GM23338 (cell line): ENCODE results near the gene PLEKHM2. TPM values are rescaled to one million over a fixed set of nuclear protein-coding genes. Genes with fewer than 3 reads are reported as not detected.

ENCODE experiments used
- ATAC-seq: fragments of 200-7000 bp; cut with Tn5 transposase; 3 replicates; pipeline ENCODE4 v1.9.1; 2020
- DNase-seq: peaks from one replicate; pipeline ENCODE4 v3.0.0-alpha.2; 2015; ENCODE audit warnings: low spot score
- H2AFZ ChIP-seq: fragments of 200-600 bp; sonication (generic); 2 replicates; pipeline ENCODE4 v1.8.0; 2016; ENCODE audit warnings: antibody characterized with exemption, mild to moderate bottlenecking, moderate library complexity
- H3F3A ChIP-seq: fragments of 200-600 bp; sonication (generic); replicated peaks from 2 replicates; pipeline ENCODE4 v1.8.0; 2017; ENCODE audit warnings: antibody characterized with exemption, mixed run types, low read depth
- H3K27ac ChIP-seq: fragments of 200-600 bp; sonication (generic); 2 replicates; pipeline ENCODE4 v1.6.1; 2016; ENCODE audit warnings: low read depth
- H3K27me3 ChIP-seq: fragments of 200-600 bp; sonication (generic); 2 replicates; pipeline ENCODE4 v1.8.0; 2016; ENCODE audit warnings: mild to moderate bottlenecking, mixed run types, moderate library complexity; ENCODE audit not compliant: insufficient read depth
- H3K36me3 ChIP-seq: fragments of 200-600 bp; sonication (generic); 2 replicates; pipeline ENCODE4 v1.8.0; 2016; ENCODE audit warnings: mild to moderate bottlenecking; ENCODE audit not compliant: insufficient read depth
- H3K4me1 ChIP-seq: fragments of 200-600 bp; sonication (generic); 2 replicates; pipeline ENCODE4 v1.8.0; 2016; ENCODE audit warnings: mild to moderate bottlenecking, moderate library complexity; ENCODE audit not compliant: insufficient read depth
- H3K4me2 ChIP-seq: fragments of 200-600 bp; sonication (generic); 2 replicates; pipeline ENCODE4 v1.7.1; 2017; ENCODE audit warnings: mixed run types
- H3K4me3 ChIP-seq: fragments of 200-600 bp; sonication (generic); 2 replicates; pipeline ENCODE4 v1.6.1; 2016; ENCODE audit warnings: mixed run types
- H3K79me2 ChIP-seq: fragments of 200-600 bp; sonication (generic); replicated peaks from 2 replicates; pipeline ENCODE4 v1.8.0; 2017; ENCODE audit warnings: mild to moderate bottlenecking; ENCODE audit not compliant: insufficient read depth
- H3K9me2 ChIP-seq: fragments of 200-600 bp; sonication (generic); 2 replicates; pipeline ENCODE4 v1.8.0; 2017; ENCODE audit not compliant: insufficient read depth
- H4K20me1 ChIP-seq: fragments of 200-600 bp; sonication (generic); replicated peaks from 2 replicates; pipeline ENCODE4 v1.8.0; 2017; ENCODE audit warnings: mild to moderate bottlenecking; ENCODE audit not compliant: insufficient read depth
- H3K27ac Mint-ChIP-seq: 2 replicates; pipeline ENCODE4 v1.8.0; 2020; ENCODE audit warnings: inconsistent platforms, mild to moderate bottlenecking, moderate library complexity, mixed read lengths
- H3K27me3 Mint-ChIP-seq: 3 replicates; pipeline ENCODE4 v1.8.0; 2022; ENCODE audit warnings: low read depth, mild to moderate bottlenecking, moderate library complexity, mixed read lengths, inconsistent platforms; ENCODE audit not compliant: insufficient read depth, poor library complexity
- H3K36me3 Mint-ChIP-seq: 3 replicates; pipeline ENCODE4 v1.8.0; 2021; ENCODE audit warnings: low read depth, mild to moderate bottlenecking, inconsistent platforms, moderate library complexity, mixed read lengths
- H3K4me1 Mint-ChIP-seq: 3 replicates; pipeline ENCODE4 v1.8.0; 2020; ENCODE audit warnings: mild to moderate bottlenecking, inconsistent platforms, mixed read lengths
- H3K4me3 Mint-ChIP-seq: 3 replicates; pipeline ENCODE4 v1.8.0; 2021; ENCODE audit warnings: moderate library complexity, mild to moderate bottlenecking, inconsistent platforms, mixed read lengths
- H3K9me3 Mint-ChIP-seq: 3 replicates; pipeline ENCODE4 v1.8.0; 2020; ENCODE audit warnings: moderate library complexity, mild to moderate bottlenecking, inconsistent platforms, mixed read lengths
- CREB1 ChIP-seq: fragments of 250-450 bp; sonication (Bioruptor Pico); IDR thresholded peaks from 2 replicates; pipeline ENCODE4 v1.5.0; 2020; ENCODE audit warnings: low read depth, mild to moderate bottlenecking, moderate library complexity
- NANOG ChIP-seq: IDR thresholded peaks from 2 replicates; pipeline ENCODE4 v1.6.1; 2016; ENCODE audit warnings: antibody characterized with exemption, borderline replicate concordance
- REST ChIP-seq: IDR thresholded peaks from one replicate; pipeline ENCODE4 v1.6.1; 2018; ENCODE audit warnings: antibody characterized with exemption; ENCODE audit not compliant: unreplicated experiment
- ZNF114 ChIP-seq: fragments of 250-450 bp; sonication (Bioruptor Pico); IDR thresholded peaks from 2 replicates; pipeline ENCODE4 v1.5.0; 2020; ENCODE audit warnings: mild to moderate bottlenecking, moderate library complexity
- ZNF331 ChIP-seq: fragments of 250-450 bp; sonication (Bioruptor Pico); IDR thresholded peaks from 2 replicates; pipeline ENCODE4 v1.5.0; 2020; ENCODE audit warnings: low read depth, mild to moderate bottlenecking, moderate library complexity
- ZNF462 ChIP-seq: fragments of 250-450 bp; sonication (Bioruptor Pico); IDR thresholded peaks from 2 replicates; pipeline ENCODE4 v1.5.0; 2020; ENCODE audit warnings: mild to moderate bottlenecking, moderate library complexity
- polyA plus RNA-seq: library from polyadenylated mRNA; unstranded; fragments of >200 nt; fragmentation: Nextera tagmentation; extraction: Ambion mirVana; gene quantifications from 2 replicates; pipeline ENCODE4 v1.2.1, GENCODE V29; 2016
- total RNA-seq: library from RNA; depleted of rRNA; stranded (reverse); fragments of >200 nt; shearing (Covaris generic); gene quantifications from 2 replicates; pipeline ENCODE4 v1.2.3, GENCODE V29; 2014

PLEKHM2 gene
- total and polyA plus RNA-seq, 2 experiments from 2014 or later, result 11.2 to 40.0 TPM

DNA sequence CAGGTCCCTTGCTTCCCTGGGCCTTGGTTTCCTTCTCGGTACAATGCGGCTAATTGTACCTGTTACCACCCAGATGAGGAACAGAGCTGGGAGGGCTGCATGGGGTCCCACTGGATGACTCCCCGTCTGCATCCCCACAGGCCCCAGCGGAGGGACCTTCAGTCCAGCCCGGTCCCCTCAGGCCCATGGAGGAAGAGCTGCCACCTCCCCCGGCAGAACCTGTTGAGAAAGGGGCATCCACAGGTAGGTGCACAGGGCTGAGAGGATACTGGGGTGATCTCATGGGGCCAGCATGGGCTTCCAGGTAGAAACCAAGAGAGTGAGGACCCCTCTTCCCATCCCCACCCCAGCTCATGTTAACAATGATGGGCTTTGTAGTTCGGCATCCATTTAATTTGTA is 84.3 kb downstream of the PLEKHM2 start:
- Histone ChIP-seq H2AFZ (no peak overlapping the region), H3K4me2 (no peak overlapping the region), H3K27me3 (no peaks in the 10 kb centered on the region), H3K27ac (no peak overlapping the region), H4K20me1 (peaks cover 14% of the 10 kb centered on the region), H3K4me1 (no peaks in the 10 kb centered on the region), H3F3A (0 out of 2 replicates have a peak, but pooled peaks cover 3% of the 10 kb centered on the region), H3K9me2 (no peaks in the 10 kb centered on the region), H3K36me3 (peaks cover 50% of the 10 kb centered on the region), H3K79me2 (peaks cover 14% of the 10 kb centered on the region), H3K4me3 (no peak overlapping the region)
- TF ChIP-seq ZNF331 (CRISPR knock-in tag), result no peak
- no peak for TF ChIP-seq ZNF462 (CRISPR knock-in tag)
- TF ChIP-seq CREB1 (CRISPR knock-in tag), result no peak
- TF ChIP-seq REST, result no peak
- no peak for TF ChIP-seq ZNF114
- TF ChIP-seq NANOG, result no peak
- peaks cover 8% of the 10 kb centered on the region for H3K4me1 Mint-ChIP-seq
- peaks cover 7% of the 10 kb centered on the region for H3K27me3 Mint-ChIP-seq
- H3K4me3 Mint-ChIP-seq, result no peak overlapping the region
- H3K36me3 Mint-ChIP-seq, result peaks cover 86% of the 10 kb centered on the region
- ATAC-seq (no peak), DNase-seq (no peak)
- H3K27ac Mint-ChIP-seq, result no peak overlapping the region
- H3K9me3 Mint-ChIP-seq, result no peaks in the 10 kb centered on the region
